HepG2 (cell line): Measurements from ENCODE around the gene SPIRE1. TPM values are rescaled to one million over a fixed set of nuclear protein-coding genes. Genes with fewer than 3 reads are reported as not detected.

Experiments used
- ATAC-seq: fragments of 200-7000 bp; cut with Tn5 transposase; 3 replicates; pipeline ENCODE4 v1.9.1; 2020; ENCODE audit warnings: mild to moderate bottlenecking, moderate library complexity
- BruUV-seq: library from RNA; stranded (reverse); fragments of 400-500 nt; replicated peaks from 2 replicates; lab custom pipeline; 2021; lab: Mats Ljungman, UMichigan
- CTCF ChIA-PET: fragments of 300-600 bp; formaldehyde crosslinking; extraction: SDS; loops from one replicate; lab custom pipeline; 2021; ENCODE audit warnings: low total read pairs, inconsistent platforms, low intra/inter-chr PET ratio; lab: Yijun Ruan, JAX
- POLR2A ChIA-PET: fragments of 350-600 bp; sonication (Branson Sonifier 250); formaldehyde crosslinking; loops from one replicate; lab custom pipeline; 2020; ENCODE audit warnings: antibody characterized with exemption, inconsistent platforms; lab: Yijun Ruan, JAX
- DNase-seq: peaks from one replicate; pipeline ENCODE4 v3.0.0-alpha.2; 2015; ENCODE audit warnings: low spot score
- FAIRE-seq: peaks from 3 replicates; lab custom pipeline; 2011; peaks lifted over from hg19 to GRCh38; lab: Jason Lieb, UNC
- H2AFZ ChIP-seq: one replicate; pipeline ENCODE4 v1.6.1; 2011; ENCODE audit warnings: low read length, inconsistent platforms
- H3K27ac ChIP-seq: fragments of 300-600 bp; 3 replicates; pipeline ENCODE4 v1.8.0; 2011; ENCODE audit warnings: mixed run types, mild to moderate bottlenecking, mixed read lengths, low read length, inconsistent platforms; ENCODE audit not compliant: insufficient read depth; ENCODE audit errors: extremely low read length
- H3K27me3 ChIP-seq, 2 experiments: fragments of 200-600 bp in 1 of 2; 2 replicates in 1 of 2; 3 replicates in 1 of 2; pipeline versions ENCODE4 v1.6.0 to v1.8.0; 2011; ENCODE audit warnings: low read length in 2 of 2, mild to moderate bottlenecking in 2 of 2, moderate library complexity in 2 of 2, inconsistent platforms in 1 of 2; ENCODE audit not compliant: insufficient read depth in 2 of 2, control insufficient read depth in 1 of 2
- H3K36me3 ChIP-seq, 2 experiments: fragments of 200-600 bp in 1 of 2; replicated peaks in 1 of 2; 2 replicates in 1 of 2; 3 replicates in 1 of 2; pipeline versions ENCODE4 v1.5.1 to v1.8.0; 2011; ENCODE audit warnings: low read length in 2 of 2, inconsistent platforms in 1 of 2; ENCODE audit not compliant: insufficient read depth in 2 of 2, control insufficient read depth in 1 of 2
- H3K4me1 ChIP-seq: 2 replicates; pipeline ENCODE4 v1.5.1; 2012; ENCODE audit warnings: low read length, inconsistent platforms; ENCODE audit not compliant: insufficient read depth
- H3K4me2 ChIP-seq: 2 replicates; pipeline ENCODE4 v1.6.0; 2011; ENCODE audit warnings: low read depth, low read length, inconsistent platforms
- H3K4me3 ChIP-seq, 3 experiments: fragments of 200-600 bp in 1 of 3; sonication (generic), shearing (Covaris generic) in 1 of 3; replicated peaks in 1 of 3; 2 replicates each; pipeline ENCODE4 v1.5.1; 2011 to 2016; ENCODE audit warnings: low read length in 3 of 3, inconsistent platforms in 2 of 3, low read depth in 2 of 3, mild to moderate bottlenecking in 2 of 3, control low read depth in 1 of 3, mixed read lengths in 1 of 3; ENCODE audit not compliant: insufficient read depth in 1 of 3
- H3K79me2 ChIP-seq: one replicate; pipeline ENCODE4 v1.6.1; 2011; ENCODE audit warnings: low read length, inconsistent platforms; ENCODE audit not compliant: insufficient read depth
- H3K9ac ChIP-seq: 2 replicates; pipeline ENCODE4 v1.6.0; 2011; ENCODE audit warnings: mild to moderate bottlenecking, low read depth, low read length, inconsistent platforms; ENCODE audit not compliant: insufficient read depth
- H3K9me3 ChIP-seq: 2 replicates; pipeline ENCODE4 v1.5.1; 2012; ENCODE audit warnings: mild to moderate bottlenecking, low read length
- H4K20me1 ChIP-seq: 2 replicates; pipeline ENCODE4 v1.6.0; 2011; ENCODE audit warnings: inconsistent platforms, mild to moderate bottlenecking, low read length, moderate library complexity; ENCODE audit not compliant: insufficient read depth
- ARID4A ChIP-seq: sonication (generic); formaldehyde crosslinking; IDR thresholded peaks from 2 replicates; pipeline ENCODE4 v1.5.0; 2020; ENCODE audit warnings: mild to moderate bottlenecking, missing genetic modification reagents, borderline replicate concordance
- CCAR2 ChIP-seq: fragments of 200-400 bp; formaldehyde crosslinking; optimal IDR thresholded peaks from 2 replicates; pipeline ENCODE3; 2018; ENCODE audit warnings: low read depth, mild to moderate bottlenecking, low read length, moderate library complexity
- DNMT3B ChIP-seq: conservative IDR thresholded peaks from 2 replicates; pipeline ENCODE4 v1.6.1; 2016; ENCODE audit warnings: missing biosample characterization, control low read depth
- ELF1 ChIP-seq: sonication (generic); formaldehyde crosslinking; IDR thresholded peaks from 2 replicates; pipeline ENCODE4 v1.4.0; 2020; ENCODE audit warnings: missing genetic modification reagents
- EZH2 ChIP-seq: conservative IDR thresholded peaks from 2 replicates; pipeline ENCODE4 v1.6.1; 2012; ENCODE audit warnings: mild to moderate bottlenecking, low read depth, low read length, moderate library complexity
- MEIS1 ChIP-seq: sonication (generic); formaldehyde crosslinking; IDR thresholded peaks from 2 replicates; pipeline ENCODE4 v1.9.0; 2021; ENCODE audit warnings: mild to moderate bottlenecking, missing genetic modification reagents, moderate library complexity, borderline replicate concordance
- MZF1 ChIP-seq: sonication (generic); formaldehyde crosslinking; IDR thresholded peaks from 2 replicates; pipeline ENCODE4 v1.8.1; 2023; ENCODE audit warnings: mild to moderate bottlenecking, missing genetic modification reagents, borderline replicate concordance
- PLSCR1 ChIP-seq: sonication (generic); formaldehyde crosslinking; IDR thresholded peaks from 2 replicates; pipeline ENCODE4 v1.5.0; 2020; ENCODE audit warnings: missing genetic modification reagents, mild to moderate bottlenecking, borderline replicate concordance
- RAD21 ChIP-seq: fragments of 450-650 bp; formaldehyde crosslinking; IDR thresholded peaks from 2 replicates; pipeline ENCODE4 v1.5.0; 2020; ENCODE audit warnings: mild to moderate bottlenecking
- RCOR2 ChIP-seq: IDR thresholded peaks from 2 replicates; pipeline ENCODE4 v1.6.1; 2016; ENCODE audit warnings: missing biosample characterization, missing genetic modification reagents
- SOX5 ChIP-seq: IDR thresholded peaks from 2 replicates; pipeline ENCODE4 v1.6.1; 2016; ENCODE audit warnings: borderline replicate concordance
- YEATS2 ChIP-seq: sonication (generic); formaldehyde crosslinking; IDR thresholded peaks from 2 replicates; pipeline ENCODE4 v1.4.0; 2020; ENCODE audit warnings: missing genetic modification reagents, borderline replicate concordance
- ZGPAT ChIP-seq: IDR thresholded peaks from 2 replicates; pipeline ENCODE4 v1.6.1; 2016; ENCODE audit warnings: mild to moderate bottlenecking
- ZMAT3 ChIP-seq: sonication (generic); formaldehyde crosslinking; conservative IDR thresholded peaks from 2 replicates; pipeline ENCODE4 v1.7.0; 2021; ENCODE audit warnings: missing genetic modification reagents
- ZNF232 ChIP-seq: sonication (generic); formaldehyde crosslinking; IDR thresholded peaks from 2 replicates; pipeline ENCODE4 v1.4.0; 2020; ENCODE audit warnings: missing genetic modification reagents, borderline replicate concordance
- WGBS: methylation state at CpG from one replicate; pipeline ENCODE4 v1.1.6; 2017; ENCODE audit warnings: low lambda C conversion rate; 5-methylcytosine and 5-hydroxymethylcytosine counted together
- in situ Hi-C: cut with HindIII; loops from 2 replicates; pipeline ENCODE4 v1.10.0; 2017; ENCODE audit warnings: low pct_unique_long_range_greater_than_20kb; ENCODE audit not compliant: extremely low pct_ligation_motif_present
- intact Hi-C: fragments of 100-400 bp; cut with micrococcal nuclease; formaldehyde crosslinking; loops from one replicate; pipeline ENCODE4 v1.10.0; 2022; ENCODE audit not compliant: unreplicated experiment
- polyA plus RNA-seq, 8 experiments: library from polyadenylated mRNA; depleted of rRNA in 3 of 8; stranded (reverse) in 7 of 8; unstranded in 1 of 8; fragments of >200 nt; fragmentation: Illumina TruSeq in 4 of 8; extraction: Trizol in 4 of 8; gene quantifications; 2 replicates each; pipeline versions ENCODE4 v1.2.1 to v1.2.3, GENCODE V29; 2011 to 2016; ENCODE audit warnings: low read depth in 4 of 8, missing spikeins in 1 of 8, mixed read lengths in 1 of 8; ENCODE audit not compliant: insufficient read depth in 1 of 8
- total RNA-seq, 5 experiments: library from RNA; depleted of rRNA; stranded (reverse); fragments of >200 nt; fragmentation: Illumina TruSeq; extraction: Trizol; gene quantifications; 2 replicates each; pipeline ENCODE4 v1.2.3, GENCODE V29; 2016; ENCODE audit warnings: low read depth in 1 of 5

SPIRE1 gene
- total and polyA plus RNA-seq, 2 of the 13 experiments (the other 11 are each of a cell fraction or from before 2014, with no cell fraction given), result 9.9 to 21.3 TPM

- TF ChIP-seq ZNF232 (CRISPR knock-in tag), result no peak
- no peak for TF ChIP-seq RCOR2 (CRISPR knock-in tag)
- TF ChIP-seq ELF1 (CRISPR knock-in tag), result no peak
- no peak for TF ChIP-seq DNMT3B (CRISPR knock-in tag)
- no peak for TF ChIP-seq EZH2
- TF ChIP-seq RAD21 (CRISPR knock-in tag), result no peak
- no peak for TF ChIP-seq PLSCR1 (CRISPR knock-in tag)
- no peak for TF ChIP-seq ZGPAT (CRISPR knock-in tag)
These were observed 137.4 kb downstream of the SPIRE1 start (continued) for GRCh38 chr18:12520442-12520992.

GRCh38 chr18:12518832-12519531 lies 138.9 kb downstream of the SPIRE1 start:
- DNase-seq, result no peak
- Histone ChIP-seq H3K4me3 (no peak overlapping the region), H3K27ac (no peak overlapping the region), H3K79me2 (no peaks in the 10 kb centered on the region), H3K4me2 (no peak overlapping the region), H3K9me3 (no peaks in the 10 kb centered on the region), H3K4me1 (peaks cover 7% of the 10 kb centered on the region; the same call in 1 of the 2 replicates), H4K20me1 (no peaks in the 10 kb centered on the region), H2AFZ (no peak overlapping the region), H3K36me3 (no peaks in the 10 kb centered on the region), H3K27me3 (no peaks in the 10 kb centered on the region), H3K9ac (no peak overlapping the region)
- BruUV-seq, result no TSS peak
- intact Hi-C loops (no loop called here), in situ Hi-C loops (no loop called here)
- no peak for ATAC-seq
- no peak for FAIRE-seq
- no peak for TF ChIP-seq ZMAT3 (CRISPR knock-in tag)
- TF ChIP-seq MEIS1, result no peak
- TF ChIP-seq YEATS2 (CRISPR knock-in tag), result no peak
- TF ChIP-seq ARID4A (CRISPR knock-in tag), result no peak
- TF ChIP-seq MZF1 (CRISPR knock-in tag), result no peak
- TF ChIP-seq CCAR2, result no peak
- TF ChIP-seq EZH2, result no peak
- TF ChIP-seq SOX5 (CRISPR knock-in tag), result no peak
- WGBS, result 95% methylated on average over 6 of the region's 6 CpGs
- ChIA-PET POLR2A (no interaction called here), CTCF (no interaction called here)
